GM12878 (cell line): Measurements from ENCODE around the gene SMC5. TPM values are rescaled to one million over a fixed set of nuclear protein-coding genes. Genes with fewer than 3 reads are reported as not detected.

ENCODE experiments used
- BCL11A ChIP-seq: IDR thresholded peaks from 2 replicates; pipeline ENCODE4 v1.6.1; 2011; ENCODE audit warnings: low read depth, low read length
- EGR1 ChIP-seq, 2 experiments: IDR thresholded peaks; 1 replicate in 1 of 2; 2 replicates in 1 of 2; pipeline ENCODE4 v1.6.1; 2011 to 2012; ENCODE audit warnings: low read depth in 2 of 2, low read length in 2 of 2, borderline replicate concordance in 1 of 2, mild to moderate bottlenecking in 1 of 2, moderate library complexity in 1 of 2
- FOXK2 ChIP-seq: fragments of 450-650 bp; IDR thresholded peaks from 2 replicates; pipeline ENCODE4 v1.6.1; 2017; ENCODE audit warnings: mild to moderate bottlenecking, moderate library complexity
- GATAD2B ChIP-seq: fragments of 450-650 bp; conservative IDR thresholded peaks from 2 replicates; pipeline ENCODE4 v1.6.1; 2017; ENCODE audit warnings: low read depth, mild to moderate bottlenecking, moderate library complexity
- MTA2 ChIP-seq: fragments of 450-650 bp; IDR thresholded peaks from 2 replicates; pipeline ENCODE4 v1.6.1; 2016; ENCODE audit warnings: low read depth, mild to moderate bottlenecking, moderate library complexity
- MXI1 ChIP-seq: fragments of 150-350 bp; IDR thresholded peaks from 2 replicates; pipeline ENCODE4 v1.6.1; 2011; ENCODE audit warnings: low read depth, mild to moderate bottlenecking, inconsistent platforms, low read length, improper control_type of control experiment
- NFIC ChIP-seq: IDR thresholded peaks from 2 replicates; pipeline ENCODE4 v1.6.1; 2012; ENCODE audit warnings: low read depth, mild to moderate bottlenecking, inconsistent platforms, low read length, moderate library complexity
- RUNX3 ChIP-seq: IDR thresholded peaks from 2 replicates; pipeline ENCODE4 v1.6.1; 2012; ENCODE audit warnings: low read length, inconsistent platforms
- SIX5 ChIP-seq: IDR thresholded peaks from 2 replicates; pipeline ENCODE4 v1.6.1; 2011; ENCODE audit warnings: mild to moderate bottlenecking, low read depth, low read length, moderate library complexity; ENCODE audit not compliant: severe bottlenecking
- SMAD1 ChIP-seq: fragments of 450-650 bp; IDR thresholded peaks from 2 replicates; pipeline ENCODE4 v1.6.1; 2018; ENCODE audit warnings: mild to moderate bottlenecking, low read depth; ENCODE audit not compliant: partially characterized antibody
- SREBF2 ChIP-seq: IDR thresholded peaks from 2 replicates; pipeline ENCODE4 v1.6.1; 2012; ENCODE audit warnings: mild to moderate bottlenecking, low read length
- ZNF384 ChIP-seq: IDR thresholded peaks from 2 replicates; pipeline ENCODE4 v1.6.1; 2012; ENCODE audit warnings: low read depth, mild to moderate bottlenecking, low read length, improper control_type of control experiment, borderline replicate concordance
- ZNF622 ChIP-seq: fragments of 450-650 bp; IDR thresholded peaks from 2 replicates; pipeline ENCODE4 v1.6.1; 2017; ENCODE audit warnings: mild to moderate bottlenecking, inconsistent platforms
- polyA plus RNA-seq, 11 experiments: library from polyadenylated mRNA; depleted of rRNA in 4 of 11; unstranded in 6 of 11; stranded (reverse) in 5 of 11; fragments of >200 nt; fragmentation: Nextera tagmentation in 4 of 11; fragmentation: Illumina TruSeq in 1 of 11; extraction: Ambion mirVana in 4 of 11; extraction: Trizol in 1 of 11; gene quantifications; 1 replicate in 1 of 11; 2 replicates in 10 of 11; pipeline versions ENCODE4 v1.2.1 to v1.2.3, GENCODE V29; 2011 to 2016; ENCODE audit warnings: inconsistent platforms in 2 of 11, missing spikeins in 2 of 11, low read depth in 1 of 11
- total RNA-seq, 4 experiments: library from RNA; depleted of rRNA in 3 of 4; stranded (reverse); fragments of >200 nt in 3 of 4; fragmentation: Illumina TruSeq in 1 of 4; extraction: Trizol in 1 of 4; gene quantifications; 2 replicates each; pipeline versions ENCODE4 v1.2.1 to v1.2.3, GENCODE V29; 2013 to 2021
- TF ChIP-seq, protein P1 (sequence below): fragments of 450-650 bp; formaldehyde crosslinking; IDR thresholded peaks from 2 replicates; pipeline ENCODE4 v1.4.0; 2022; ENCODE audit warnings: mild to moderate bottlenecking, moderate library complexity
- TF ChIP-seq, protein P2 (sequence below): IDR thresholded peaks from 2 replicates; pipeline ENCODE4 v1.6.1; 2011; ENCODE audit warnings: borderline replicate concordance, low read depth, mild to moderate bottlenecking, moderate library complexity, low read length; ENCODE audit not compliant: insufficient read depth, poor library complexity, severe bottlenecking
- TF ChIP-seq, protein P3 (sequence below): IDR thresholded peaks from 2 replicates; pipeline ENCODE4 v1.6.1; 2012; ENCODE audit warnings: improper control_type of control experiment, low read depth, low read length; ENCODE audit not compliant: insufficient replicate concordance
- TF ChIP-seq, protein P4 (sequence below): fragments of 450-650 bp; IDR thresholded peaks from 2 replicates; pipeline ENCODE4 v1.6.1; 2017; ENCODE audit warnings: mild to moderate bottlenecking

Gene SMC5
- total and polyA plus RNA-seq, 10 of the 15 experiments (the other 5 are each of a cell fraction or from before 2014, with no cell fraction given) = 6.5 to 47.1 (median 22.9) TPM

DNA sequence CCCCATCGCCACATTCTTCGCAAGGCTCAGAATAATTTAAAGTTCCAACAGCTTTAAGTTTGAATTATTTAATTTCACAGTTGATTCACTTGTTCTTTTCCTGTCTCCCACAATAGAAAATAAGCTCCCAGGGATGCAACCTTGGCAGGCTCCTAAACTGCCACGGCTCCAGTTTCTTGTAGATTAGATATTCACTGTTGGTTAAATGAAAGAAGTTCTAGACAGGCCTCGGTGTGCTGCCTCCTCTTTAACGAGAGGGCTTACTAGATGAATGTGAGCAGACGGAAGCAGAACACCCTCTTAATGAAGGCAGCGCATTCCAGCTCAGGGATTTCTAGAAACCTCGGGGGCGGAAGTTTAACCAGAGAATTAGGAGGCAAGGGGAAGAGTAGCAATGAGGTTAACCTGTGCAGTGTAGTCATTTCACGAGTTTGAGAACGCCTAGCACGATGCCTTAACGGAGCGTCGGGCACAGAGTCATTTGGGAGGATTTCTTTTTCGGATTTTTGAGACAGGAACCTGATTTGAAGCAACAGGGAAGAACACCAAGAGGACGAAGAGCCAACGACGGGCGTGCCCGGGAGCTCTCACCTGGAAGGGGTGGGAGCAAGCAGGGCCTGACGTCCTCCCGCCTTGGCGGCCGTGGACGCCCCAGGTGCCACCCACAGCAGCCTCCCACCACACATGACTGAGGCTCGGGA, 637 bp upstream of the SMC5 start (continued):
- TF ChIP-seq, protein P1, sequence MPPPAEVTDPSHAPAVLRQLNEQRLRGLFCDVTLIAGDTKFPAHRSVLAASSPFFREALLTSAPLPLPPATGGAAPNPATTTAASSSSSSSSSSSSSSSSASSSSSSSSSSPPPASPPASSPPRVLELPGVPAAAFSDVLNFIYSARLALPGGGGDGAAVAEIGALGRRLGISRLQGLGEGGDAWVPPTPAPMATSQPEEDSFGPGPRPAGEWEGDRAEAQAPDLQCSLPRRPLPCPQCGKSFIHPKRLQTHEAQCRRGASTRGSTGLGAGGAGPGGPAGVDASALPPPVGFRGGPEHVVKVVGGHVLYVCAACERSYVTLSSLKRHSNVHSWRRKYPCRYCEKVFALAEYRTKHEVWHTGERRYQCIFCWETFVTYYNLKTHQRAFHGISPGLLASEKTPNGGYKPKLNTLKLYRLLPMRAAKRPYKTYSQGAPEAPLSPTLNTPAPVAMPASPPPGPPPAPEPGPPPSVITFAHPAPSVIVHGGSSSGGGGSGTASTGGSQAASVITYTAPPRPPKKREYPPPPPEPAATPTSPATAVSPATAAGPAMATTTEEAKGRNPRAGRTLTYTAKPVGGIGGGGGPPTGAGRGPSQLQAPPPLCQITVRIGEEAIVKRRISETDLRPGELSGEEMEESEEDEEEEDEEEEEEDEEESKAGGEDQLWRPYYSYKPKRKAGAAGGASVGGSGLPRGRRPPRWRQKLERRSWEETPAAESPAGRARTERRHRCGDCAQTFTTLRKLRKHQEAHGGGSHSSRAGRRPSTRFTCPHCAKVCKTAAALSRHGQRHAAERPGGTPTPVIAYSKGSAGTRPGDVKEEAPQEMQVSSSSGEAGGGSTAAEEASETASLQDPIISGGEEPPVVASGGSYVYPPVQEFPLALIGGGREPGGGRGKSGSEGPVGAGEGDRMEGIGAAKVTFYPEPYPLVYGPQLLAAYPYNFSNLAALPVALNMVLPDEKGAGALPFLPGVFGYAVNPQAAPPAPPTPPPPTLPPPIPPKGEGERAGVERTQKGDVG (CRISPR knock-in tag) = peak; percentile 5; the same call in 1 of the 2 replicates
- no peak for TF ChIP-seq SMAD1
- no peak for TF ChIP-seq FOXK2
- 0 out of 2 replicates have a peak, but pooled peaks have one; percentile 19 for TF ChIP-seq MTA2
- no peak for TF ChIP-seq SIX5
- peak; percentile 30; the same call in 1 of the 2 replicates for TF ChIP-seq NFIC
- TF ChIP-seq, protein P2, sequence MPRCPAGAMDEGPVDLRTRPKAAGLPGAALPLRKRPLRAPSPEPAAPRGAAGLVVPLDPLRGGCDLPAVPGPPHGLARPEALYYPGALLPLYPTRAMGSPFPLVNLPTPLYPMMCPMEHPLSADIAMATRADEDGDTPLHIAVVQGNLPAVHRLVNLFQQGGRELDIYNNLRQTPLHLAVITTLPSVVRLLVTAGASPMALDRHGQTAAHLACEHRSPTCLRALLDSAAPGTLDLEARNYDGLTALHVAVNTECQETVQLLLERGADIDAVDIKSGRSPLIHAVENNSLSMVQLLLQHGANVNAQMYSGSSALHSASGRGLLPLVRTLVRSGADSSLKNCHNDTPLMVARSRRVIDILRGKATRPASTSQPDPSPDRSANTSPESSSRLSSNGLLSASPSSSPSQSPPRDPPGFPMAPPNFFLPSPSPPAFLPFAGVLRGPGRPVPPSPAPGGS = no peak
- peak; percentile 57 for TF ChIP-seq RUNX3
- TF ChIP-seq BCL11A = 0 out of 2 replicates have a peak, but pooled peaks have one; percentile 3
- no peak for TF ChIP-seq GATAD2B
- no peak for TF ChIP-seq ZNF622
- TF ChIP-seq, protein P3, sequence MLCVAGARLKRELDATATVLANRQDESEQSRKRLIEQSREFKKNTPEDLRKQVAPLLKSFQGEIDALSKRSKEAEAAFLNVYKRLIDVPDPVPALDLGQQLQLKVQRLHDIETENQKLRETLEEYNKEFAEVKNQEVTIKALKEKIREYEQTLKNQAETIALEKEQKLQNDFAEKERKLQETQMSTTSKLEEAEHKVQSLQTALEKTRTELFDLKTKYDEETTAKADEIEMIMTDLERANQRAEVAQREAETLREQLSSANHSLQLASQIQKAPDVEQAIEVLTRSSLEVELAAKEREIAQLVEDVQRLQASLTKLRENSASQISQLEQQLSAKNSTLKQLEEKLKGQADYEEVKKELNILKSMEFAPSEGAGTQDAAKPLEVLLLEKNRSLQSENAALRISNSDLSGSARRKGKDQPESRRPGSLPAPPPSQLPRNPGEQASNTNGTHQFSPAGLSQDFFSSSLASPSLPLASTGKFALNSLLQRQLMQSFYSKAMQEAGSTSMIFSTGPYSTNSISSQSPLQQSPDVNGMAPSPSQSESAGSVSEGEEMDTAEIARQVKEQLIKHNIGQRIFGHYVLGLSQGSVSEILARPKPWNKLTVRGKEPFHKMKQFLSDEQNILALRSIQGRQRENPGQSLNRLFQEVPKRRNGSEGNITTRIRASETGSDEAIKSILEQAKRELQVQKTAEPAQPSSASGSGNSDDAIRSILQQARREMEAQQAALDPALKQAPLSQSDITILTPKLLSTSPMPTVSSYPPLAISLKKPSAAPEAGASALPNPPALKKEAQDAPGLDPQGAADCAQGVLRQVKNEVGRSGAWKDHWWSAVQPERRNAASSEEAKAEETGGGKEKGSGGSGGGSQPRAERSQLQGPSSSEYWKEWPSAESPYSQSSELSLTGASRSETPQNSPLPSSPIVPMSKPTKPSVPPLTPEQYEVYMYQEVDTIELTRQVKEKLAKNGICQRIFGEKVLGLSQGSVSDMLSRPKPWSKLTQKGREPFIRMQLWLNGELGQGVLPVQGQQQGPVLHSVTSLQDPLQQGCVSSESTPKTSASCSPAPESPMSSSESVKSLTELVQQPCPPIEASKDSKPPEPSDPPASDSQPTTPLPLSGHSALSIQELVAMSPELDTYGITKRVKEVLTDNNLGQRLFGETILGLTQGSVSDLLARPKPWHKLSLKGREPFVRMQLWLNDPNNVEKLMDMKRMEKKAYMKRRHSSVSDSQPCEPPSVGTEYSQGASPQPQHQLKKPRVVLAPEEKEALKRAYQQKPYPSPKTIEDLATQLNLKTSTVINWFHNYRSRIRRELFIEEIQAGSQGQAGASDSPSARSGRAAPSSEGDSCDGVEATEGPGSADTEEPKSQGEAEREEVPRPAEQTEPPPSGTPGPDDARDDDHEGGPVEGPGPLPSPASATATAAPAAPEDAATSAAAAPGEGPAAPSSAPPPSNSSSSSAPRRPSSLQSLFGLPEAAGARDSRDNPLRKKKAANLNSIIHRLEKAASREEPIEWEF = no peak
- TF ChIP-seq, protein P4, sequence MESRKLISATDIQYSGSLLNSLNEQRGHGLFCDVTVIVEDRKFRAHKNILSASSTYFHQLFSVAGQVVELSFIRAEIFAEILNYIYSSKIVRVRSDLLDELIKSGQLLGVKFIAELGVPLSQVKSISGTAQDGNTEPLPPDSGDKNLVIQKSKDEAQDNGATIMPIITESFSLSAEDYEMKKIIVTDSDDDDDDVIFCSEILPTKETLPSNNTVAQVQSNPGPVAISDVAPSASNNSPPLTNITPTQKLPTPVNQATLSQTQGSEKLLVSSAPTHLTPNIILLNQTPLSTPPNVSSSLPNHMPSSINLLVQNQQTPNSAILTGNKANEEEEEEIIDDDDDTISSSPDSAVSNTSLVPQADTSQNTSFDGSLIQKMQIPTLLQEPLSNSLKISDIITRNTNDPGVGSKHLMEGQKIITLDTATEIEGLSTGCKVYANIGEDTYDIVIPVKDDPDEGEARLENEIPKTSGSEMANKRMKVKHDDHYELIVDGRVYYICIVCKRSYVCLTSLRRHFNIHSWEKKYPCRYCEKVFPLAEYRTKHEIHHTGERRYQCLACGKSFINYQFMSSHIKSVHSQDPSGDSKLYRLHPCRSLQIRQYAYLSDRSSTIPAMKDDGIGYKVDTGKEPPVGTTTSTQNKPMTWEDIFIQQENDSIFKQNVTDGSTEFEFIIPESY = no peak
- TF ChIP-seq SREBF2 = no peak
- TF ChIP-seq MXI1 = peak; percentile 11; the same call in 1 of the 2 replicates
- TF ChIP-seq EGR1 (IDR thresholded peaks at IDR 0.05; ENCODE audit: borderline replicate concordance in 1 of 2, low read depth in 2 of 2, low read length in 2 of 2) = no peak
- TF ChIP-seq ZNF384 = no peak
